CD4-positive, alpha-beta memory T cell (primary cell): Measurements from ENCODE around the gene DCAF6. TPM values are rescaled to one million over a fixed set of nuclear protein-coding genes. Genes with fewer than 3 reads are reported as not detected.

Source experiments
- CTCF ChIA-PET: fragments of 350-600 bp; sonication (Branson Sonifier 250); formaldehyde crosslinking; loops from one replicate; lab custom pipeline; 2021; ENCODE audit warnings: inconsistent platforms; ENCODE audit not compliant: partially characterized antibody; lab: Charles Lee
- POLR2A ChIA-PET: fragments of 350-600 bp; sonication (Branson Sonifier 250); formaldehyde crosslinking; loops from one replicate; lab custom pipeline; 2021; ENCODE audit not compliant: partially characterized antibody; lab: Charles Lee
- DNase-seq, 5 donors: peaks; one replicate each; pipeline versions ENCODE4 v3.0.0 to v3.0.0-alpha.2; 2020 to 2022; ENCODE audit warnings: mixed read lengths in 1 of 5
- H3K27ac ChIP-seq: one replicate; pipeline ENCODE4 v1.7.0; 2013; ENCODE audit warnings: low read depth, low read length
- H3K27me3 ChIP-seq: 2 replicates; pipeline ENCODE4 v1.7.0; 2013; ENCODE audit warnings: mild to moderate bottlenecking, low read length, moderate library complexity; ENCODE audit not compliant: insufficient read depth
- H3K36me3 ChIP-seq: 2 replicates; pipeline ENCODE4 v1.7.0; 2013; ENCODE audit warnings: mild to moderate bottlenecking, low read length, moderate library complexity; ENCODE audit not compliant: insufficient read depth
- H3K4me1 ChIP-seq: 2 replicates; pipeline ENCODE4 v1.7.0; 2013; ENCODE audit warnings: mild to moderate bottlenecking, low read length, moderate library complexity; ENCODE audit not compliant: insufficient read depth
- H3K4me3 ChIP-seq, 2 donors: one replicate each; pipeline ENCODE4 v1.7.0; 2013; ENCODE audit warnings: low read length in 2 of 2, mild to moderate bottlenecking in 1 of 2
- H3K9me3 ChIP-seq, 2 donors: one replicate each; pipeline ENCODE4 v1.7.0; 2013; ENCODE audit warnings: low read length in 2 of 2, control low read depth in 1 of 2; ENCODE audit not compliant: control insufficient read depth in 1 of 2
- H3K27ac Mint-ChIP-seq, 7 donors: one replicate each; pipeline ENCODE4 v1.8.0; 2020 to 2021; ENCODE audit warnings: mixed read lengths in 7 of 7, mild to moderate bottlenecking in 6 of 7, inconsistent platforms in 3 of 7, moderate library complexity in 3 of 7
- H3K27me3 Mint-ChIP-seq, 2 donors: one replicate each; pipeline ENCODE4 v1.8.0; 2020 to 2021; ENCODE audit warnings: mixed read lengths in 2 of 2
- H3K36me3 Mint-ChIP-seq, 2 donors: one replicate each; pipeline ENCODE4 v1.8.0; 2020 to 2021; ENCODE audit warnings: mixed read lengths in 2 of 2, inconsistent platforms in 1 of 2, mild to moderate bottlenecking in 1 of 2
- H3K4me1 Mint-ChIP-seq, 4 donors: one replicate each; pipeline ENCODE4 v1.8.0; 2020 to 2021; ENCODE audit warnings: mixed read lengths in 4 of 4, mild to moderate bottlenecking in 1 of 4
- H3K4me3 Mint-ChIP-seq, 8 donors: one replicate each; pipeline ENCODE4 v1.8.0; 2020 to 2021; ENCODE audit warnings: mixed read lengths in 8 of 8, mild to moderate bottlenecking in 7 of 8, moderate library complexity in 6 of 8, inconsistent platforms in 3 of 8
- H3K9me3 Mint-ChIP-seq, 8 donors: one replicate each; pipeline ENCODE4 v1.8.0; 2020 to 2021; ENCODE audit warnings: mixed read lengths in 8 of 8, mild to moderate bottlenecking in 5 of 8, inconsistent platforms in 3 of 8, moderate library complexity in 1 of 8
- intact Hi-C: fragments of 100-400 bp; cut with micrococcal nuclease; formaldehyde crosslinking; loops from one replicate; pipeline ENCODE4 v1.15.1; 2023
- polyA plus RNA-seq, 2 donors: library from polyadenylated mRNA; unstranded; fragments of 300-500 nt; fragmentation: Illumina TruSeq; gene quantifications; one replicate each; pipeline ENCODE4 v1.2.3, GENCODE V29; 2021
- total RNA-seq, 2 experiments: library from RNA; stranded (reverse); gene quantifications; one replicate each; pipeline ENCODE4 v1.2.3, GENCODE V29; 2021

The DCAF6 gene
- total and polyA plus RNA-seq, 4 experiments from 2014 or later: 8.1 to 29.2 (median 21.3) TPM

GRCh38 chr1:168102487-168102886, 166.0 kb downstream of the DCAF6 start:
- Histone ChIP-seq H3K9me3 (no peaks in the 10 kb centered on the region), H3K36me3 (no peaks in the 10 kb centered on the region), H3K4me3 (no peak overlapping the region), H3K4me1 (no peaks in the 10 kb centered on the region), H3K27me3 (no peaks in the 10 kb centered on the region), H3K27ac (no peak overlapping the region)
- H3K27me3 Mint-ChIP-seq: peaks cover 2 to 14% of the 10 kb centered on the region in 2 donors
- POLR2A ChIA-PET: no interaction called here
- H3K36me3 Mint-ChIP-seq: no peaks in the 10 kb centered on the region
- no peak for DNase-seq
- H3K4me3 Mint-ChIP-seq: no peak overlapping the region
- CTCF ChIA-PET: interaction anchor here (1.6 to 2.4 kb wide), 2 partner anchors 10 to 20 kb away, joined by 3 to 13 read pairs; no protein-coding TSS in a partner anchor
- intact Hi-C loops: no loop called here
- peak overlapping the region in 1 of 7 donors; percentile 31 for H3K27ac Mint-ChIP-seq
- H3K9me3 Mint-ChIP-seq: no peaks in the 10 kb centered on the region
- peaks cover 0 to 5% (median 0%) of the 10 kb centered on the region in 4 donors for H3K4me1 Mint-ChIP-seq

- intact Hi-C loops: no loop called here
- POLR2A ChIA-PET: no interaction called here
Measured at GRCh38 chr1:168104535-168104934, 168.1 kb downstream of the DCAF6 start.

GRCh38 chr1:168105846-168106245, 169.4 kb downstream of the DCAF6 start:
- H3K27ac Mint-ChIP-seq: no peak overlapping the region
- no peaks in the 10 kb centered on the region for H3K4me1 Mint-ChIP-seq
- intact Hi-C loops: no loop called here
- Histone ChIP-seq H3K27me3 (no peaks in the 10 kb centered on the region), H3K4me1 (no peaks in the 10 kb centered on the region), H3K9me3 (no peaks in the 10 kb centered on the region), H3K27ac (no peak overlapping the region), H3K36me3 (no peaks in the 10 kb centered on the region), H3K4me3 (no peak overlapping the region)
- POLR2A ChIA-PET: no interaction called here
- no peaks in the 10 kb centered on the region for H3K36me3 Mint-ChIP-seq
- no peak overlapping the region for H3K4me3 Mint-ChIP-seq
- peaks cover 2 to 14% of the 10 kb centered on the region in 2 donors for H3K27me3 Mint-ChIP-seq
- no peaks in the 10 kb centered on the region for H3K9me3 Mint-ChIP-seq
- DNase-seq: no peak
- CTCF ChIA-PET: interaction anchor here (1.0 kb wide), 1 partner anchor 18 kb away, joined by 3 read pairs; no protein-coding TSS in a partner anchor

More at GRCh38 chr1:168104535-168104934, 168.1 kb downstream of the DCAF6 start:
- no peak overlapping the region for H3K27ac ChIP-seq
- Mint-ChIP-seq H3K27ac (no peak overlapping the region), H3K4me3 (no peak overlapping the region), H3K9me3 (no peaks in the 10 kb centered on the region), H3K4me1 (peaks cover 0 to under 1% (median 0%) of the 10 kb centered on the region in 4 donors), H3K27me3 (peaks cover 2 to 14% of the 10 kb centered on the region in 2 donors), H3K36me3 (no peaks in the 10 kb centered on the region)
- no peaks in the 10 kb centered on the region for H3K9me3 ChIP-seq
- H3K27me3 ChIP-seq: no peaks in the 10 kb centered on the region
- CTCF ChIA-PET: no interaction called here
- no peak for DNase-seq
- H3K36me3 ChIP-seq: no peaks in the 10 kb centered on the region
- H3K4me3 ChIP-seq: no peak overlapping the region
- no peaks in the 10 kb centered on the region for H3K4me1 ChIP-seq

- intact Hi-C loops: no loop called here
- H3K4me3 Mint-ChIP-seq: no peak overlapping the region
- CTCF ChIA-PET: interaction anchor here (1.0 to 2.1 kb wide), 2 partner anchors 18 to 23 kb away, joined by 3 to 9 read pairs; no protein-coding TSS in a partner anchor
Measured at GRCh38 chr1:168106274-168106673, 169.8 kb downstream of the DCAF6 start.

GRCh38 chr1:168110896-168111545, 174.5 kb downstream of the DCAF6 start:
- DNase-seq: no peak
- intact Hi-C loops: no loop called here
- no peak overlapping the region for H3K4me3 Mint-ChIP-seq
- ChIA-PET POLR2A (no interaction called here), CTCF (no interaction called here)
- H3K36me3 Mint-ChIP-seq: no peaks in the 10 kb centered on the region
- no peak overlapping the region for H3K4me3 ChIP-seq
- no peak overlapping the region for H3K27ac Mint-ChIP-seq
- no peaks in the 10 kb centered on the region for H3K4me1 ChIP-seq
- H3K9me3 ChIP-seq: no peaks in the 10 kb centered on the region
- H3K36me3 ChIP-seq: no peaks in the 10 kb centered on the region
- no peaks in the 10 kb centered on the region for H3K9me3 Mint-ChIP-seq
- no peak overlapping the region for H3K27ac ChIP-seq
- H3K4me1 Mint-ChIP-seq: no peaks in the 10 kb centered on the region
- H3K27me3 Mint-ChIP-seq: peaks cover 0 to 2% of the 10 kb centered on the region in 2 donors
- H3K27me3 ChIP-seq: no peaks in the 10 kb centered on the region

More at GRCh38 chr1:168106274-168106673, 169.8 kb downstream of the DCAF6 start:
- H3K27ac Mint-ChIP-seq: no peak overlapping the region
- Histone ChIP-seq H3K27me3 (no peaks in the 10 kb centered on the region), H3K4me3 (no peak overlapping the region), H3K9me3 (no peaks in the 10 kb centered on the region), H3K36me3 (no peaks in the 10 kb centered on the region), H3K4me1 (no peaks in the 10 kb centered on the region), H3K27ac (no peak overlapping the region)
- no peaks in the 10 kb centered on the region for H3K36me3 Mint-ChIP-seq
- H3K9me3 Mint-ChIP-seq: no peaks in the 10 kb centered on the region
- POLR2A ChIA-PET: no interaction called here
- peaks cover 2 to 14% of the 10 kb centered on the region in 2 donors for H3K27me3 Mint-ChIP-seq
- DNase-seq: no peak
- no peaks in the 10 kb centered on the region for H3K4me1 Mint-ChIP-seq

- ChIA-PET CTCF (no interaction called here), POLR2A (no interaction called here)
Measured at GRCh38 chr1:168112673-168113305, 176.3 kb downstream of the DCAF6 start.

GRCh38 chr1:168114845-168115244, 178.4 kb downstream of the DCAF6 start:
- no peaks in the 10 kb centered on the region for H3K4me1 Mint-ChIP-seq
- no peaks in the 10 kb centered on the region for H3K36me3 Mint-ChIP-seq
- ChIA-PET CTCF (no interaction called here), POLR2A (no interaction called here)
- Histone ChIP-seq H3K27me3 (no peaks in the 10 kb centered on the region), H3K27ac (no peak overlapping the region), H3K9me3 (no peaks in the 10 kb centered on the region), H3K4me1 (no peaks in the 10 kb centered on the region), H3K36me3 (no peaks in the 10 kb centered on the region), H3K4me3 (no peak overlapping the region)
- DNase-seq: no peak
- H3K9me3 Mint-ChIP-seq: peaks cover 0 to 3% (median 0%) of the 10 kb centered on the region in 8 donors
- intact Hi-C loops: no loop called here
- no peak overlapping the region for H3K4me3 Mint-ChIP-seq
- H3K27ac Mint-ChIP-seq: no peak overlapping the region
- H3K27me3 Mint-ChIP-seq: peaks cover 1 to 3% of the 10 kb centered on the region in 2 donors

More at GRCh38 chr1:168112673-168113305, 176.3 kb downstream of the DCAF6 start:
- H3K36me3 ChIP-seq: no peaks in the 10 kb centered on the region
- Mint-ChIP-seq H3K27ac (peak overlapping the region in 1 of 7 donors; percentile 14), H3K4me1 (no peaks in the 10 kb centered on the region), H3K9me3 (no peaks in the 10 kb centered on the region), H3K36me3 (no peaks in the 10 kb centered on the region), H3K4me3 (no peak overlapping the region), H3K27me3 (no peaks in the 10 kb centered on the region)
- DNase-seq: no peak
- intact Hi-C loops: no loop called here
- no peaks in the 10 kb centered on the region for H3K27me3 ChIP-seq
- no peak overlapping the region for H3K27ac ChIP-seq
- no peak overlapping the region for H3K4me3 ChIP-seq
- H3K9me3 ChIP-seq: no peaks in the 10 kb centered on the region
- H3K4me1 ChIP-seq: no peaks in the 10 kb centered on the region
